MCF 10A (cell line): ENCODE data around the gene PANK2. TPM values are rescaled to one million over a fixed set of nuclear protein-coding genes. Genes with fewer than 3 reads are reported as not detected.
"Not testable (repeated sequence)": the region's sequence is repeated elsewhere in the genome, so short reads cannot be mapped to it uniquely, and the experiment has no call there.

ENCODE experiments used
- BruUV-seq: library from RNA; stranded (reverse); fragments of 400-500 nt; replicated peaks from 2 replicates; lab custom pipeline; 2021; lab: Mats Ljungman, UMichigan
- CTCF ChIA-PET: fragments of 300-600 bp; sonication (Branson Sonifier 250); formaldehyde crosslinking; extraction: SDS; loops from one replicate; lab custom pipeline; 2021; ENCODE audit warnings: antibody characterized with exemption, inconsistent platforms; lab: Yijun Ruan, JAX
- POLR2A ChIA-PET: fragments of 300-600, 350-650 bp; sonication (Branson Sonifier 250); formaldehyde crosslinking; extraction: SDS; loops from one replicate; lab custom pipeline; 2020; ENCODE audit warnings: antibody characterized with exemption, inconsistent platforms; lab: Yijun Ruan, JAX
- DNase-seq: peaks from one replicate; pipeline ENCODE4 v3.0.0-alpha.2; 2018; ENCODE audit not compliant: unreplicated experiment
- H3K27ac Mint-ChIP-seq: one replicate; pipeline ENCODE4 v1.8.0; 2022; ENCODE audit warnings: mild to moderate bottlenecking, low read depth, mixed read lengths; ENCODE audit not compliant: unreplicated experiment
- H3K27me3 Mint-ChIP-seq: one replicate; pipeline ENCODE4 v1.8.0; 2022; ENCODE audit warnings: mixed read lengths; ENCODE audit not compliant: insufficient read depth, unreplicated experiment
- H3K36me3 Mint-ChIP-seq: one replicate; pipeline ENCODE4 v1.8.0; 2022; ENCODE audit warnings: mild to moderate bottlenecking, moderate library complexity, mixed read lengths; ENCODE audit not compliant: insufficient read depth, unreplicated experiment
- H3K4me1 Mint-ChIP-seq: one replicate; pipeline ENCODE4 v1.8.0; 2022; ENCODE audit warnings: mixed read lengths; ENCODE audit not compliant: insufficient read depth, unreplicated experiment
- H3K4me3 Mint-ChIP-seq: one replicate; pipeline ENCODE4 v1.8.0; 2022; ENCODE audit warnings: mild to moderate bottlenecking, moderate library complexity, mixed read lengths; ENCODE audit not compliant: unreplicated experiment
- H3K9me3 Mint-ChIP-seq: one replicate; pipeline ENCODE4 v1.8.0; 2022; ENCODE audit warnings: mixed read lengths; ENCODE audit not compliant: unreplicated experiment
- CTCF ChIP-seq: fragments of 200-600 bp; IDR thresholded peaks from one replicate; pipeline ENCODE4 v1.8.0; 2022; ENCODE audit warnings: antibody characterized with exemption, mild to moderate bottlenecking; ENCODE audit not compliant: unreplicated experiment
- intact Hi-C: fragments of 100-400 bp; cut with micrococcal nuclease; formaldehyde crosslinking; loops from 2 replicates; pipeline ENCODE4 v1.14.1; 2022
- microRNA-seq: library from miRNA; unstranded; fragments of <30 nt; microRNA quantifications from one replicate; pipeline ENCODE4 v1.2.0, GENCODE V29; 2022
- total RNA-seq: library from RNA; stranded (reverse); gene quantifications from 2 replicates; pipeline ENCODE4 v1.2.3, GENCODE V29; 2022

PANK2 gene
- total RNA-seq, 1 experiment from 2014 or later: 29.2 TPM

DNA sequence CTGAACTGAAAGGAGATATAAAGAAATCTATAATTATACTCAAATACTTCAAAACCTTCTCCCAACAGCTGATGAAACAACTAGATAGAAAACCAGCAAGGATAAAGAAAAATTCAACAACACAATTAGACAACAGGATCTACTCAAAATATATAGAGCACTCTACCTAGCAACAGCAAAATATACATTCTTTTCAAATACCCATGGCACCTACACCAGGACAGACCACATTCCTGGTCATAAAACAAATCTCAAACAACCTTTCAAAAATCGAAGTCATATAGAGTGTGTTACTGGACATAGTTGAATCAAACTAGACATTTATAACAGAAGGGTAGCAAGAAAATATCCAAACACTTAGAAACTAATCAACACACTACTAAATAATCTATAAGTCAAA is 83.0 kb downstream of the PANK2 start:
- CTCF ChIA-PET: no interaction called here
- Mint-ChIP-seq H3K36me3 (peaks cover 5% of the 10 kb centered on the region), H3K27ac (no peak overlapping the region)

DNA sequence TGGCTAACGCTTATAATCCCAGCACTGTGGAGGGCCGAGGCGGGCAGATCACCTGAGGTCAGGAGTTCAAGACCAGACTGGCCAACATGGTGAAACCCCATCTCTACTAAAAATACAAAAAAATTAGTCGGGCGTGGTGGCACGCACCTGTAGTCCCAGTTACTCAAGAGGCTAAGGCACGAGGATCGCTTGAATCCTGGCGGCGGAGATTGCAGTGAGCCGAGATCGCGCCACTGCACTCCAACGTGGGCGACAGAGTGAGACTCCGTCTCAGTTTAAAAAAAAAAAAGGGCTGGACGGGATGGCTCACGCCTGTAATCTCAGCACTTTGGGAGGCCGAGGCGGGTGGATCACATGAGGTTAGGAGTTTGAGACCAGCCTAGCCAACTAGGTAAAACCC is 83.4 kb downstream of the PANK2 start:
- DNase-seq, H3K36me3 Mint-ChIP-seq, H3K27me3 Mint-ChIP-seq, intact Hi-C loops, H3K27ac Mint-ChIP-seq, H3K4me3 Mint-ChIP-seq, BruUV-seq, CTCF ChIA-PET, H3K9me3 Mint-ChIP-seq: not testable (repeated sequence)
- H3K4me1 Mint-ChIP-seq: peaks cover 11% of the 10 kb centered on the region
- POLR2A ChIA-PET: interaction anchor here (1.3 kb wide), 1 partner anchor 36 kb away, joined by 3 read pairs; no protein-coding TSS in a partner anchor

More for the DNA sequence above, 83.0 kb downstream of the PANK2 start:
- Mint-ChIP-seq H3K4me3 (no peak overlapping the region), H3K4me1 (peaks cover 11% of the 10 kb centered on the region), H3K9me3 (no peaks in the 10 kb centered on the region), H3K27me3 (no peaks in the 10 kb centered on the region)
- intact Hi-C loops: no loop called here
- BruUV-seq: no TSS peak
- POLR2A ChIA-PET: interaction anchor here (1.3 to 1.4 kb wide), 2 partner anchors 14 to 37 kb away, joined by 3 to 6 read pairs; no protein-coding TSS in a partner anchor
- DNase-seq: no peak
- no peak for TF ChIP-seq CTCF

GRCh38 chr20:3973705-3974104 is 84.5 kb downstream of the PANK2 start:
- intact Hi-C loops: no loop called here
- Mint-ChIP-seq H3K4me1 (peaks cover 11% of the 10 kb centered on the region), H3K4me3 (no peak overlapping the region), H3K27me3 (no peaks in the 10 kb centered on the region), H3K27ac (no peak overlapping the region), H3K36me3 (no peaks in the 10 kb centered on the region), H3K9me3 (no peaks in the 10 kb centered on the region)
- TF ChIP-seq CTCF: no peak
- no TSS peak for BruUV-seq
- ChIA-PET POLR2A (interaction anchor here (0.7 to 1.3 kb wide), 4 partner anchors 29 to 83 kb away, joined by 3 to 4 read pairs (median 4); no protein-coding TSS in a partner anchor), CTCF (no interaction called here)
- DNase-seq: no peak

GRCh38 chr20:3976511-3976910 is 87.3 kb downstream of the PANK2 start:
- no peaks in the 10 kb centered on the region for H3K36me3 Mint-ChIP-seq
- intact Hi-C loops: no loop called here
- TF ChIP-seq CTCF: no peak
- H3K9me3 Mint-ChIP-seq: no peaks in the 10 kb centered on the region
- no peak overlapping the region for H3K27ac Mint-ChIP-seq
- BruUV-seq: no TSS peak
- CTCF ChIA-PET: interaction anchor here (0.6 kb wide), 1 partner anchor 188 kb away, joined by 4 read pairs; no protein-coding TSS in a partner anchor
- no peak for DNase-seq
- H3K4me1 Mint-ChIP-seq: peaks cover 10% of the 10 kb centered on the region
- H3K27me3 Mint-ChIP-seq: no peaks in the 10 kb centered on the region
- no peak overlapping the region for H3K4me3 Mint-ChIP-seq
- POLR2A ChIA-PET: interaction anchor here (1.2 to 1.6 kb wide), 2 partner anchors 11 to 87 kb away, joined by 4 read pairs; no protein-coding TSS in a partner anchor

Small RNA genes within 50 kb of the gene (microRNA-seq; reads per million reads assigned to microRNA genes)
- gene MIR103A2 (not detected), gene MIR103B2 (not detected)

Other genes with a start within 250 kb of the PANK2 start
- gene GFRA4, start 226.0 kb upstream of the PANK2 start, total RNA-seq: not detected in 2 replicates
- not detected in 2 replicates for gene ADAM33, start 207.4 kb upstream of the PANK2 start, total RNA-seq
- not detected in 2 replicates for gene SIGLEC1, start 176.8 kb upstream of the PANK2 start, total RNA-seq
- not detected in 2 replicates for gene HSPA12B, start 156.7 kb upstream of the PANK2 start, total RNA-seq
- 37.8 and 58.8 TPM in 2 replicates for gene ADISSP, start 121.6 kb upstream of the PANK2 start, total RNA-seq
- 0.32 TPM in 1 of 2 replicates, not detected in the other for gene SPEF1, start 107.9 kb upstream of the PANK2 start, total RNA-seq
- gene CENPB, start 102.6 kb upstream of the PANK2 start, total RNA-seq: 51.5 and 54.8 TPM in 2 replicates
- 134 and 137 TPM in 2 replicates for gene CDC25B, start 93.1 kb upstream of the PANK2 start, total RNA-seq
- gene AP5S1, start 68.8 kb upstream of the PANK2 start, total RNA-seq: 15.8 and 19.2 TPM in 2 replicates
- 31.7 and 39.7 TPM in 2 replicates for gene MAVS, start 42.6 kb upstream of the PANK2 start, total RNA-seq
- gene RNF24, start 126.2 kb downstream of the PANK2 start, total RNA-seq: 23.2 and 28.8 TPM in 2 replicates